ENCODE results near the gene SHMT1.
"Not testable (repeated sequence)": the region's sequence is repeated elsewhere in the genome, so short reads cannot be mapped to it uniquely, and the experiment has no call there.

- not testable (repeated sequence) for TF ChIP-seq CTCF, POLR2A, EP300 (IDR thresholded peaks at IDR 0.05)
Observed at GRCh38 chr17:18298061-18298460, 65.3 kb downstream of the SHMT1 start.

Data from suprapubic skin (tissue), 3 donors.